Activated naive CD4-positive, alpha-beta T cell treated with anti-CD3 and anti-CD28 coated beads, Interleukin-2, amount 50 U/mL, for 72 hours (primary cell): ENCODE measurements around the gene SBNO2. TPM values are rescaled to one million over a fixed set of nuclear protein-coding genes. Genes with fewer than 3 reads are reported as not detected.

Experiments
- ATAC-seq, 2 donors: fragments of 150-1000 bp; cut with Tn5 transposase; 2 replicates each; pipeline ENCODE4 v1.10.0; 2021; ENCODE audit warnings: mild to moderate bottlenecking in 2 of 2, moderate library complexity in 2 of 2
- DNase-seq, 2 donors: peaks; one replicate each; pipeline ENCODE4 v3.0.0; 2021 to 2022; ENCODE audit warnings: low spot score in 2 of 2
- H3K27ac Mint-ChIP-seq, 2 donors: one replicate each; pipeline ENCODE4 v1.8.0; 2022; ENCODE audit warnings: mild to moderate bottlenecking in 2 of 2, mixed read lengths in 2 of 2
- H3K36me3 Mint-ChIP-seq, 2 donors: one replicate each; pipeline ENCODE4 v1.8.0; 2022; ENCODE audit warnings: mixed read lengths in 2 of 2
- H3K9me3 Mint-ChIP-seq, 2 donors: one replicate each; pipeline ENCODE4 v1.8.0; 2022; ENCODE audit warnings: mixed read lengths in 2 of 2
- total RNA-seq, 2 donors: library from RNA; stranded (reverse); gene quantifications; one replicate each; pipeline ENCODE4 v1.2.3, GENCODE V29; 2022

Gene SBNO2
- total RNA-seq, 2 donors from 2014 or later, result 113 to 144 TPM

GRCh38 chr19:1098177-1099051 lies 75.7 kb downstream of the SBNO2 start:
- ATAC-seq (no peak), DNase-seq (no peak)
- Mint-ChIP-seq H3K27ac (peak overlapping the region; percentile 78 to 87), H3K36me3 (peaks cover 11 to 15% of the 10 kb centered on the region in 2 donors), H3K9me3 (peaks cover 0 to 6% of the 10 kb centered on the region in 2 donors)

GRCh38 chr19:1097810-1098176 lies 76.3 kb downstream of the SBNO2 start:
- DNase-seq, result no peak
- ATAC-seq, result no peak
- peak overlapping the region in 1 of 2 donors; percentile 78 for H3K27ac Mint-ChIP-seq
- peaks cover 0 to 6% of the 10 kb centered on the region in 2 donors for H3K9me3 Mint-ChIP-seq
- H3K36me3 Mint-ChIP-seq, result peaks cover 11 to 15% of the 10 kb centered on the region in 2 donors

GRCh38 chr19:1094978-1095701 lies 78.9 kb downstream of the SBNO2 start, which contains the start of gene POLR2E:
Gene POLR2E (minus strand): TSS chr19:1095375. CDS start chr19:1095315, 60 bp downstream.
- Mint-ChIP-seq H3K9me3 (peaks cover 0 to 6% of the 10 kb centered on the region in 2 donors), H3K36me3 (peaks cover 11 to 14% of the 10 kb centered on the region in 2 donors), H3K27ac (peak within 1 kb of the TSS; percentile 92 to 98)
- ATAC-seq, result peak; percentile 88 to 90
- DNase-seq, result peak; percentile 98 to 100

- Mint-ChIP-seq H3K36me3 (peaks cover 8 to 11% of the 10 kb centered on the region in 2 donors), H3K27ac (peak overlapping the region; percentile 92), H3K9me3 (peaks cover 0 to under 1% of the 10 kb centered on the region in 2 donors)
- no peak for DNase-seq
- peak in 1 of 2 donors; percentile 33 for ATAC-seq
Observed at GRCh38 chr19:1094655-1094977, 79.5 kb downstream of the SBNO2 start.

- Mint-ChIP-seq H3K9me3 (no peaks in the 10 kb centered on the region), H3K27ac (peak overlapping the region; percentile 92), H3K36me3 (peaks cover 6 to 11% of the 10 kb centered on the region in 2 donors)
- ATAC-seq, result no peak
- no peak for DNase-seq
Observed at GRCh38 chr19:1093811-1094553, 80.1 kb downstream of the SBNO2 start.

- H3K27ac Mint-ChIP-seq, result peak overlapping the region; percentile 62 to 88
Observed at GRCh38 chr19:1093330-1093729, 80.7 kb downstream of the SBNO2 start.

GRCh38 chr19:1091544-1092175 lies 82.4 kb downstream of the SBNO2 start:
- Mint-ChIP-seq H3K36me3 (peaks cover 6 to 11% of the 10 kb centered on the region in 2 donors), H3K9me3 (no peaks in the 10 kb centered on the region), H3K27ac (peak overlapping the region in 1 of 2 donors; percentile 81)
- ATAC-seq (no peak), DNase-seq (no peak)

More at GRCh38 chr19:1093330-1093729, 80.7 kb downstream of the SBNO2 start:
- H3K9me3 Mint-ChIP-seq, result no peaks in the 10 kb centered on the region
- H3K36me3 Mint-ChIP-seq, result peaks cover 6 to 11% of the 10 kb centered on the region in 2 donors
- ATAC-seq (no peak), DNase-seq (no peak)

GRCh38 chr19:1090731-1091543 lies 83.1 kb downstream of the SBNO2 start:
- no peaks in the 10 kb centered on the region for H3K9me3 Mint-ChIP-seq
- no peak for ATAC-seq
- DNase-seq, result no peak
- H3K27ac Mint-ChIP-seq, result peak overlapping the region in 1 of 2 donors; percentile 81
- H3K36me3 Mint-ChIP-seq, result peaks cover 6 to 11% of the 10 kb centered on the region in 2 donors

- no peaks in the 10 kb centered on the region for H3K9me3 Mint-ChIP-seq
- peak overlapping the region in 1 of 2 donors; percentile 60 for H3K27ac Mint-ChIP-seq
- DNase-seq, result peak in 1 of 2 donors; percentile 13
- peaks cover under 1 to 8% of the 10 kb centered on the region in 2 donors for H3K36me3 Mint-ChIP-seq
- peak in 1 of 2 donors; percentile 12 for ATAC-seq
Observed at GRCh38 chr19:1089891-1090290, 84.2 kb downstream of the SBNO2 start.

- peaks cover under 1 to 1% of the 10 kb centered on the region in 2 donors for H3K36me3 Mint-ChIP-seq
- H3K27ac Mint-ChIP-seq, result peak overlapping the region; percentile 22 to 84
- DNase-seq, result no peak
- H3K9me3 Mint-ChIP-seq, result no peaks in the 10 kb centered on the region
- ATAC-seq, result peak in 1 of 2 donors; percentile 2
Observed at GRCh38 chr19:1089126-1089771, 84.8 kb downstream of the SBNO2 start.

- DNase-seq, result no peak
- H3K27ac Mint-ChIP-seq, result peak overlapping the region; percentile 84 to 96
- no peaks in the 10 kb centered on the region for H3K9me3 Mint-ChIP-seq
- peak; percentile 7 for ATAC-seq
- peaks cover 0 to 8% of the 10 kb centered on the region in 2 donors for H3K36me3 Mint-ChIP-seq
Observed at GRCh38 chr19:1088416-1089010, 85.6 kb downstream of the SBNO2 start.

- Mint-ChIP-seq H3K9me3 (no peaks in the 10 kb centered on the region), H3K36me3 (peaks cover 0 to 9% of the 10 kb centered on the region in 2 donors), H3K27ac (peak overlapping the region; percentile 84 to 96)
- ATAC-seq (peak; percentile 17 to 45), DNase-seq (peak; percentile 33 to 68)
Observed at GRCh38 chr19:1087813-1088415, 86.2 kb downstream of the SBNO2 start.

- H3K9me3 Mint-ChIP-seq, result no peaks in the 10 kb centered on the region
- ATAC-seq (no peak), DNase-seq (no peak)
- peaks cover 0 to 9% of the 10 kb centered on the region in 2 donors for H3K36me3 Mint-ChIP-seq
- peak overlapping the region in 1 of 2 donors; percentile 79 for H3K27ac Mint-ChIP-seq
Observed at GRCh38 chr19:1086613-1087012, 87.5 kb downstream of the SBNO2 start.
